ENCODE results near the gene LTBP2.

LTBP2 gene

GRCh38 chr14:74591394-74591793 lies 20.6 kb downstream of the LTBP2 start:
- no peak for DNase-seq (ENCODE audit: low read depth)

GRCh38 chr14:74589291-74589879 lies 22.7 kb downstream of the LTBP2 start:
- DNase-seq (ENCODE audit: low read depth), result no peak

- no peak for DNase-seq (ENCODE audit: low read depth)
Measured at GRCh38 chr14:74587363-74587707, 24.7 kb downstream of the LTBP2 start.

GRCh38 chr14:74586681-74587362 lies 25.2 kb downstream of the LTBP2 start:
- no peak for DNase-seq (ENCODE audit: low read depth)

- DNase-seq (ENCODE audit: low read depth), result no peak
Measured at GRCh38 chr14:74585406-74586335, 26.4 kb downstream of the LTBP2 start.

- DNase-seq (ENCODE audit: low read depth), result no peak
Measured at GRCh38 chr14:74584951-74585350, 27.1 kb downstream of the LTBP2 start.

- peak; percentile 23 for DNase-seq (ENCODE audit: low read depth)
Measured at GRCh38 chr14:74583689-74584434, 28.2 kb downstream of the LTBP2 start.

GRCh38 chr14:74582910-74583581 lies 29.0 kb downstream of the LTBP2 start:
- no peak for DNase-seq (ENCODE audit: low read depth)

- no peak for DNase-seq (ENCODE audit: low read depth)
Measured at GRCh38 chr14:74580275-74580672, 31.8 kb downstream of the LTBP2 start.

- DNase-seq (ENCODE audit: low read depth), result peak; percentile 28
Measured at GRCh38 chr14:74579447-74580274, 32.4 kb downstream of the LTBP2 start.

GRCh38 chr14:74578479-74578878 lies 33.6 kb downstream of the LTBP2 start:
- no peak for DNase-seq (ENCODE audit: low read depth)

GRCh38 chr14:74577948-74578275 lies 34.1 kb downstream of the LTBP2 start:
- no peak for DNase-seq (ENCODE audit: low read depth)

GRCh38 chr14:74577247-74577947 lies 34.6 kb downstream of the LTBP2 start:
- DNase-seq (ENCODE audit: low read depth), result no peak

GRCh38 chr14:74575936-74576335 lies 36.1 kb downstream of the LTBP2 start:
- no peak for DNase-seq (ENCODE audit: low read depth)

- DNase-seq (ENCODE audit: low read depth), result no peak
Measured at GRCh38 chr14:74575507-74575906, 36.5 kb downstream of the LTBP2 start.

- no peak for DNase-seq (ENCODE audit: low read depth)
Measured at GRCh38 chr14:74574706-74575105, 37.3 kb downstream of the LTBP2 start.

GRCh38 chr14:74574090-74574433 lies 38.0 kb downstream of the LTBP2 start:
- no peak for DNase-seq (ENCODE audit: low read depth)

- no peak for DNase-seq (ENCODE audit: low read depth)
Measured at GRCh38 chr14:74573421-74574089, 38.5 kb downstream of the LTBP2 start.

GRCh38 chr14:74572726-74573301 lies 39.2 kb downstream of the LTBP2 start:
- no peak for DNase-seq (ENCODE audit: low read depth)

All from activated T-cell treated with anti-CD3 and anti-CD28 coated beads for 48 hours (primary cell).